ENCODE results near the gene DLEC1. TPM values are rescaled to one million over a fixed set of nuclear protein-coding genes. Genes with fewer than 3 reads are reported as not detected.

The DLEC1 gene
- polyA plus RNA-seq, 4 donors, result 0.19 to 1.5 (median 0.85) TPM

GRCh38 chr3:38003817-38004414 lies 35.1 kb upstream of the DLEC1 start:
- Histone ChIP-seq H3K4me3 (ENCODE audit: low read depth in 1 of 3, low read length in 3 of 3) (no peak overlapping the region), H3K27me3 (ENCODE audit: control insufficient read depth in 3 of 3, insufficient read depth in 3 of 3, low read length in 3 of 3) (no peaks in the 10 kb centered on the region), H3K27ac (ENCODE audit: low read depth in 1 of 3, low read length in 2 of 3) (peak overlapping the region in 2 of 3 donors; percentile 59 to 92), H3K4me1 (ENCODE audit: control insufficient read depth in 3 of 3, insufficient read depth in 2 of 3, low read depth in 1 of 3, low read length in 2 of 3) (peaks cover 0 to 53% (median 0%) of the 10 kb centered on the region in 3 donors), H3K36me3 (ENCODE audit: control insufficient read depth in 3 of 3, insufficient read depth in 2 of 3, low read depth in 1 of 3, low read length in 3 of 3) (peaks cover 10 to 98% (median 18%) of the 10 kb centered on the region in 3 donors), H3K9me3 (ENCODE audit: control insufficient read depth in 2 of 2, insufficient read depth in 1 of 2, low read depth in 1 of 2, low read length in 1 of 2) (no peaks in the 10 kb centered on the region)
- DNase-seq (peak in 1 of 2 donors; percentile 90), FAIRE-seq (no peak)
- WGBS, 3 donors, result 59 to 74% (median 69%) methylated on average over 11 of the region's 11 CpGs

GRCh38 chr3:38004415-38005075 lies 34.5 kb upstream of the DLEC1 start:
- Histone ChIP-seq H3K27me3 (ENCODE audit: control insufficient read depth in 3 of 3, insufficient read depth in 3 of 3, low read length in 3 of 3) (no peaks in the 10 kb centered on the region), H3K4me3 (ENCODE audit: low read depth in 1 of 3, low read length in 3 of 3) (no peak overlapping the region), H3K27ac (ENCODE audit: low read depth in 1 of 3, low read length in 2 of 3) (peak overlapping the region in 2 of 3 donors; percentile 59 to 92), H3K9me3 (ENCODE audit: control insufficient read depth in 2 of 2, insufficient read depth in 1 of 2, low read depth in 1 of 2, low read length in 1 of 2) (no peaks in the 10 kb centered on the region), H3K4me1 (ENCODE audit: control insufficient read depth in 3 of 3, insufficient read depth in 2 of 3, low read depth in 1 of 3, low read length in 2 of 3) (peaks cover 0 to 49% (median 0%) of the 10 kb centered on the region in 3 donors), H3K36me3 (ENCODE audit: control insufficient read depth in 3 of 3, insufficient read depth in 2 of 3, low read depth in 1 of 3, low read length in 3 of 3) (peaks cover 10 to 100% (median 14%) of the 10 kb centered on the region in 3 donors)
- DNase-seq (peak; percentile 91 to 94), FAIRE-seq (no peak)
- WGBS, 3 donors, result 43 to 64% (median 45%) methylated on average over 14 of the region's 14 CpGs

GRCh38 chr3:38005076-38006020 lies 33.7 kb upstream of the DLEC1 start:
- peaks cover 10 to 100% (median 13%) of the 10 kb centered on the region in 3 donors for H3K36me3 ChIP-seq (ENCODE audit: control insufficient read depth in 3 of 3, insufficient read depth in 2 of 3, low read depth in 1 of 3, low read length in 3 of 3)
- peaks cover 0 to 49% (median 0%) of the 10 kb centered on the region in 3 donors for H3K4me1 ChIP-seq (ENCODE audit: control insufficient read depth in 3 of 3, insufficient read depth in 2 of 3, low read depth in 1 of 3, low read length in 2 of 3)
- H3K27ac ChIP-seq (ENCODE audit: low read depth in 1 of 3, low read length in 2 of 3), result peak overlapping the region in 1 of 3 donors; percentile 92
- FAIRE-seq, result no peak
- WGBS, 3 donors, result 28 to 67% (median 51%) methylated on average over 15 of the region's 15 CpGs
- H3K27me3 ChIP-seq (ENCODE audit: control insufficient read depth in 3 of 3, insufficient read depth in 3 of 3, low read length in 3 of 3), result no peaks in the 10 kb centered on the region
- DNase-seq, result peak in 1 of 2 donors; percentile 30
- H3K4me3 ChIP-seq (ENCODE audit: low read depth in 1 of 3, low read length in 3 of 3), result no peak overlapping the region
- no peaks in the 10 kb centered on the region for H3K9me3 ChIP-seq (ENCODE audit: control insufficient read depth in 2 of 2, insufficient read depth in 1 of 2, low read depth in 1 of 2, low read length in 1 of 2)

DNA sequence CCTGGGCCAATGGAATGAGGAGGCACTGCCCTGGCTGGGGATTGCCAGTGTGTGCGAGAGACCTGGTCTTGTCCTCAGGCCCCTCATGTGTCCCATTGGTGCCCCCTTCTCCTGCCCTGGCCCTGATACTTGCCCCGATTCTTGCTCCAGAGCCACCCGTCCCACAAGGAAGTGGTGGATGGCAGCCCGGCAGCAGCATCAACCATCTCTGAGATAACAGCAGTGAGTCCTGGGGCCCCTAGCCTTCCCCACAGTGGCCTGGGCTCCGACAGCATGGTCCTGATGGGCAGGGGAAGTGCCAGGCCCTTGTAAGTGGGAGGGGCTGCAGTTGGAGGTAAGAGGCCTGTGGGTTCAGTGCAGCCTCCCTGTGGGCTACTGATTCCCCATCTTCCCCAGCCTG lies 33.0 kb upstream of the DLEC1 start:
- no peak overlapping the region for H3K27ac ChIP-seq (ENCODE audit: low read depth in 1 of 3, low read length in 2 of 3)
- no peak overlapping the region for H3K4me3 ChIP-seq (ENCODE audit: low read depth in 1 of 3, low read length in 3 of 3)
- DNase-seq (no peak), FAIRE-seq (no peak)
- H3K9me3 ChIP-seq (ENCODE audit: control insufficient read depth in 2 of 2, insufficient read depth in 1 of 2, low read depth in 1 of 2, low read length in 1 of 2), result no peaks in the 10 kb centered on the region
- H3K36me3 ChIP-seq (ENCODE audit: control insufficient read depth in 3 of 3, insufficient read depth in 2 of 3, low read depth in 1 of 3, low read length in 3 of 3), result peaks cover 10 to 100% (median 13%) of the 10 kb centered on the region in 3 donors
- 77 to 84% (median 83%) methylated on average over 5 of the region's 5 CpGs for WGBS, 3 donors
- no peaks in the 10 kb centered on the region for H3K27me3 ChIP-seq (ENCODE audit: control insufficient read depth in 3 of 3, insufficient read depth in 3 of 3, low read length in 3 of 3)
- H3K4me1 ChIP-seq (ENCODE audit: control insufficient read depth in 3 of 3, insufficient read depth in 2 of 3, low read depth in 1 of 3, low read length in 2 of 3), result peaks cover 0 to 47% (median 0%) of the 10 kb centered on the region in 3 donors

DNA sequence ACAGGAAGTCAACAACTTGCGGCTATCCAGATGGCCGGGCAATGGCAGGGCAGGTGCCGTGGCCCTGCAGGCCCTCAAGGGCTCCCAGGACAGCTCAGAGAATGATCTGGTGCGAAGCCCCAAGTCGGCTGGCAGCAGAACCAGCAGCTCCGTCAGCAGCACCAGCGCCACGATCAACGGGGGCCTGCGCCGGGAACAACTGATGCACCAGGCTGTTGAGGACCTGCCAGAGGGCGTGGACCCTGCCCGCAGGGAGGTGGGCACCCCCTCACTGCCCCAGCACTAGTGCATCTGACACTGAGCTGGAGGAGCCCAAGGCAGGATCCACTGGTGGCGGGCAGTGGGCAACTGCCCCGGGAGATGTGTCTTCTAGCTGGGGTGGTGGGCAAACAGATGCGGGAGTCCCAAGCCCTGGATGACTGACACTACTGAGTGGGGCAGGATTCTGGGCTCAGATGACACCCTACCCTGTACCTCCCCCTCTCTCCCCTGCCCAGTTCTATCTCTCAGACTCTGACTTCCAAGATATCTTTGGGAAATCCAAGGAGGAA lies 32.5 kb upstream of the DLEC1 start:
- no peak for DNase-seq
- WGBS, 3 donors, result 91 to 96% (median 94%) methylated on average over 16 of the region's 16 CpGs
- Histone ChIP-seq H3K9me3 (ENCODE audit: control insufficient read depth in 2 of 2, insufficient read depth in 1 of 2, low read depth in 1 of 2, low read length in 1 of 2) (no peaks in the 10 kb centered on the region), H3K27ac (ENCODE audit: low read depth in 1 of 3, low read length in 2 of 3) (no peak overlapping the region), H3K4me3 (ENCODE audit: low read depth in 1 of 3, low read length in 3 of 3) (no peak overlapping the region), H3K4me1 (ENCODE audit: control insufficient read depth in 3 of 3, insufficient read depth in 2 of 3, low read depth in 1 of 3, low read length in 2 of 3) (peaks cover 0 to 42% (median 0%) of the 10 kb centered on the region in 3 donors), H3K27me3 (ENCODE audit: control insufficient read depth in 3 of 3, insufficient read depth in 3 of 3, low read length in 3 of 3) (no peaks in the 10 kb centered on the region), H3K36me3 (ENCODE audit: control insufficient read depth in 3 of 3, insufficient read depth in 2 of 3, low read depth in 1 of 3, low read length in 3 of 3) (peaks cover 10 to 100% (median 13%) of the 10 kb centered on the region in 3 donors)
- FAIRE-seq, result no peak

- FAIRE-seq, result no peak
- Histone ChIP-seq H3K27me3 (ENCODE audit: control insufficient read depth in 3 of 3, insufficient read depth in 3 of 3, low read length in 3 of 3) (no peaks in the 10 kb centered on the region), H3K4me1 (ENCODE audit: control insufficient read depth in 3 of 3, insufficient read depth in 2 of 3, low read depth in 1 of 3, low read length in 2 of 3) (peaks cover 0 to 30% (median 0%) of the 10 kb centered on the region in 3 donors), H3K4me3 (ENCODE audit: low read depth in 1 of 3, low read length in 3 of 3) (no peak overlapping the region), H3K36me3 (ENCODE audit: control insufficient read depth in 3 of 3, insufficient read depth in 2 of 3, low read depth in 1 of 3, low read length in 3 of 3) (peaks cover 6 to 89% (median 10%) of the 10 kb centered on the region in 3 donors), H3K27ac (ENCODE audit: low read depth in 1 of 3, low read length in 2 of 3) (no peak overlapping the region), H3K9me3 (ENCODE audit: control insufficient read depth in 2 of 2, insufficient read depth in 1 of 2, low read depth in 1 of 2, low read length in 1 of 2) (no peaks in the 10 kb centered on the region)
- 93 to 97% (median 95%) methylated on average over 7 of the region's 7 CpGs for WGBS, 3 donors
- DNase-seq, result no peak
These were observed 31.3 kb upstream of the DLEC1 start for GRCh38 chr3:38007754-38008090.

DNA sequence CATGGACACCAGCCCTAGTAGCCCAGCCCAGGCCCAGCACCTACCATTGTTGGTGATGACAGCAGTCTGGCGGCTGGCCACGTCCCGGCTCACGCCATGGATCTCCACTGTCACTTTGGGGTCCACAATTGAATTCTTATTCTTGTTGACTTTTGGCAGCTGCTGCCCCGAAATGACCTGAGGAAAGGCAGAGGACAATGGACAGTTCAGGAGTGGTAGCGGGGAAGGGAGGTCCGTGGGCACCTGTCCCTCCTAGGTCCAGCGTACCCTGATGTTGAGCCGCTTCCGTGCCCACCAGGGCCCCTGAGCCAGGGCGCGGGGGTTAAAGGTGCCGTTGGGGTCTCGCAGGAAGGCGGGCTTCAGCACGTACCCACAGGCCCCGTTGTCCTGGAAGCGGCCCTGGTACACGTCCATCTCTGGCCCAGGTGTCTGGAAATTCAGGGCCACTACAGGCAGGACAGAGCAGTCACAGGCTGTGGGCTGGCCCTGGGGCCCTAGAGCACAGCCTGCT lies 30.8 kb upstream of the DLEC1 start:
- no peak for FAIRE-seq
- WGBS, 3 donors, result 93 to 97% (median 94%) methylated on average over 19 of the region's 19 CpGs
- no peaks in the 10 kb centered on the region for H3K9me3 ChIP-seq (ENCODE audit: control insufficient read depth in 2 of 2, insufficient read depth in 1 of 2, low read depth in 1 of 2, low read length in 1 of 2)
- no peak overlapping the region for H3K4me3 ChIP-seq (ENCODE audit: low read depth in 1 of 3, low read length in 3 of 3)
- H3K27me3 ChIP-seq (ENCODE audit: control insufficient read depth in 3 of 3, insufficient read depth in 3 of 3, low read length in 3 of 3), result no peaks in the 10 kb centered on the region
- H3K4me1 ChIP-seq (ENCODE audit: control insufficient read depth in 3 of 3, insufficient read depth in 2 of 3, low read depth in 1 of 3, low read length in 2 of 3), result peaks cover 0 to 25% (median 0%) of the 10 kb centered on the region in 3 donors
- H3K36me3 ChIP-seq (ENCODE audit: control insufficient read depth in 3 of 3, insufficient read depth in 2 of 3, low read depth in 1 of 3, low read length in 3 of 3), result peaks cover 6 to 84% (median 10%) of the 10 kb centered on the region in 3 donors
- no peak overlapping the region for H3K27ac ChIP-seq (ENCODE audit: low read depth in 1 of 3, low read length in 2 of 3)
- DNase-seq, result no peak
